Subcutaneous adipose tissue (tissue), 4 donors: ENCODE data around the gene TEX13D. TPM values are rescaled to one million over a fixed set of nuclear protein-coding genes. Genes with fewer than 3 reads are reported as not detected.

Source experiments
- CTCF ChIP-seq: fragments of 450-650 bp; IDR thresholded peaks from one replicate; pipeline ENCODE4 v1.5.1; 2016; ENCODE audit warnings: low read depth, mild to moderate bottlenecking, control low read depth, antibody characterized with exemption, moderate library complexity
- total RNA-seq, 4 donors: library from RNA; depleted of rRNA; stranded (reverse); fragments of >200 nt; gene quantifications; one replicate each; pipeline ENCODE4 v1.1.0, GENCODE V29; 2016

Gene TEX13D
- total RNA-seq: not detected

DNA sequence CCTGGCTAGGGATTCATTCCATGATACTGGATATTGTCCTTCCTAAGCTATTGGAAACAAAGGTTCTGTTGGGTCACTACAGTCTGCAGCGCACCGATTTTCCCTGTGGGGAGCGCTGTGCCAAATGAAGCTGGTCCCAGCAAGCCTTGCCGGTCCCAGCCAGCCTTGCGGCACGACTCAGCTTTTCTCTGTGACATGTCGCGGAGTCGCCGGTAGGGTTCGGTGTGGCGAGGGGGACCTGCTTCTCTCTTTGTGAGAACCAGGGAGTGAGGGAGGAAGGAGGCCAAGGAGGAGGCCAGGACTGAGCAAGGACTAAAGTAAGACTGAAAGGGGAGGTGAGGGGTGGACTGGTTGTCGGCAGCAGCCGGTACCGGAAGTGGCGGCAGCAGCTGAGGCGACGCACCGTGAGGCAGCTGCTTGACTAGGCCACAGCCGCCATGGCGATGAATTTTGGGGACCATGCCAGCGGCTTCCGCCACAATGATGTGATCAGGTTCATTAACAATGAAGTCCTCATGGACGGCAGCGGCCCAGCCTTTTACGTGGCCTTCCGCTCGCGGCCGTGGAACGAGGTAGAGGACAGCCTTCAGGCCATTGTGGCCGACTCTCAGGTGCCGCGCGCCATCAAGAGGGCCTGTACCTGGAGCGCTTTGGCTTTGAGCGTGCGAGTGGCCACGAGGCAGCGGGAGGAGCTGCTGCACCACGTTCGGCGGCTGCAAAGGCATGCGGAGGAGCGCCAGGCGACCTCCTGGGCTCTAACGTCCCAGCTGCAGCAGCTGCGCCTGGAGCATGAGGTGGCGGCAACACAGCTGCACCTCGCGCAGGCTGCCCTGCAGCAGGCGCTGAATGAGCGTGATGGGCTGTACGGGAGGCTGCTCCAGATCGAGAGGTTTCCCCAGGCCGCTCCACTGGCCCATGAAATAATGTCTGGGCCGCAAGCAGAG, at the start of gene TEX13D:
Gene TEX13D (plus strand): TSS at position 180 of the 944 bp plus-strand sequence. CDS start 258 bp downstream, at position 438.
- TF ChIP-seq CTCF: no peak

GRCh38 chrX:124289443-124289842, 43.0 kb upstream of the TEX13D start:
- TF ChIP-seq CTCF: no peak

DNA sequence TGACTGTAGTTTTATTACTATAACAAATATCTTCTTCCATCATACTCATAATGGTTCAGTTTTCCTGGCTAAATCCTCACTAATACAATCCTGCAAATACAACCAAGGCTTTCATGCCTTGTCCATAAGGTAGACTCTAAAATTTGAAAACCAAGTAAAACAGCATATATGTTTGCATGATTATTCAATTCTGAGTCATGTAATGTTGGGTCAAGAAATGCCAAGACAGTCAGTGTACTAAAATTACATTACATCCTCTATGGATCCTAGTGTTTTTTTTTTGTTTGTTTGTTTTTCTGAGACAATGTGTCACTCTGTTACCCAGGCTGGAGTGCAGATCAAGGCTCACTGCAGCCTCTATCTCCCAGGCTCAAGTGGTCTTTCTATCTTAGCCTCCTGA, 38.6 kb upstream of the TEX13D start:
- no peak for TF ChIP-seq CTCF

DNA sequence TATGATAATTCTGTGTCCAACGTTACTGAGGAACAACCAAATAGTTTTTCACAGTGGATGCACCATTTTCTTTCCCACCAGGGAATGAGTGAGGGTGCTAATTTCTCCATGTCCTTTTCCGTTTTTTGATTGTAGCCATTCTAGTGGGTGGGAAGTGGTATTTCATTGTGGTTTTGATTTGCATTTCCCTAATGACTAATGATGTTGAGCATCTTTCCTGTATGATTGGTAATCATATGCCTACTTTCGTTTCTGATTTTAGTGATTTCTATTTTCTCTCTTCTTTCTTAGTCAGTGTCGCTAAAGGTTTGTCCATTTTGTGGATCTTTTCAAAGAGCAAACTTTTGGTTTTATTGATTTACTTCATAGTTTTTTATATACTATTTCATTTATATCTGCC, 32.1 kb upstream of the TEX13D start:
- TF ChIP-seq CTCF: no peak

DNA sequence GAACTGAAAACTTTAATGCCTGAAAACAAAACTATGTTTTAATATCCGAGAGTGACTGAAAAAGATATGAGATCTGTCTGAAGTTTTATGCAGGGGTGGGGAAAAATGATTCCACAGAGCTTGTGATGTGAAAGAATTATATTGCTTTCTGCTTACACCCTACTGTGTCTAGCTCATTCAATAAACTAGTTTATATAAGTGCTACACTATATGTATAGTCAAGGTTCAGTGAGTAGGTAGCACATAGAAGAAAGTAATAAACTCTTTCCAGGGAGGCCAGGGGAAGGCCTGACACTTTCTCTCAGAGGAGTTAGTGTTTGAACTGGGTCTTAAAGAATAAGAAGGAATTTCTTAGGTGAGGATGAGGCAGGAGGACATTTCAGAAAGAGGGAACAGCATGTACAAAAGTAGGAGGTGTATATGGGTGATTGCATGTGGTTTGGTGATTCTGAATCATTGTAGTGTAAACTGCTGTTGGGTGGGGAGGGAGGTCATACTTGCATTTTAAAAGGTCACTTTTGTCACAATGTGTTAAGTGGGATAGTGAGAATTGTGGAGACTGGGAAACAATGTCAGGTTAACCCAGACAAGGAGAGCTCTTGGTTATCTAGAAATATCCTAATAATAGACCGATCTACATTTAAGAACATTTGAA, 25.1 kb upstream of the TEX13D start:
- TF ChIP-seq CTCF: no peak

DNA sequence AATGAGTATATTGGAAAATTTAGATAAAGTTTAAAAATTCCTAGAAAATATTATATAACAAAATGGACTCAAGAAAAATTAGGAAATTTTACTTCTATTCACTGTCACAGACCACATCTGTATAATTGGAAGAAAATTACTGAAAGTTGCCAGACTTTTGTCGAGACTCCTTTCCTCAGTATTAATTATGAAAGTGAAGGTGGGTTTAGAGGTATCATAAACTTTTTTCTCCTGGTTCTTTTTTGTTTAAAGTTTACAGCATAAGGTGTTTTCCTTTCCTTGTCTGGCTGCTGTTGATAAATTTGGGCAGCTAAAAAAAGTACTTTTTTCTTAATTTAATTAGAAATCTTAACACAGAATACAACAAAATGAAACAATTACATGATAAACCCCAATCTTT, 6.7 kb upstream of the TEX13D start:
- TF ChIP-seq CTCF: no peak

DNA sequence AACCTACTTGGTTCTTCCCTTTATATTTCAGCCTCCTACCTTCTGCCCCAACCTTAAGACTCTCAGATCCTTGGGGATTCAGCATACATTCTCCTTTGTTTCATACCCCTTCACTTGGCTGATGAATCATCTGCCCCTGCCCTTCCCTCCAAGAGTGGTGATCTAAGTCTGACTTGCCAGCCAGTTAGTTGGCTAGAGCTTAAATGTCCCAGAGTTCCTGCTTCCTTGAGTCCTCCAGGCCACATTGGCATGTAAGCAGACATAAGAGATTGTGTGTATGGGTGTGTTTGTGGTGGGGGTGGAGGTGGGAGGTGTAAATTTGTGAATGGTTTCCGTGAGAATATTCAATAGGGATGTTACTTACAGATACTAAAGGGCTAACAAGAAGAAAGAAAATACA, 3.7 kb upstream of the TEX13D start:
- no peak for TF ChIP-seq CTCF
